Measurements from ENCODE around the gene FRMD4B. TPM values are rescaled to one million over a fixed set of nuclear protein-coding genes. Genes with fewer than 3 reads are reported as not detected.

FRMD4B gene
- total and polyA plus RNA-seq, 7 donors, result 1.1 to 4.0 (median 2.9) TPM

- H3K4me3 ChIP-seq, result no peak overlapping the region
- H3K27me3 ChIP-seq (ENCODE audit: insufficient read depth in 3 of 3, low read length in 2 of 3), result no peaks in the 10 kb centered on the region
- no peaks in the 10 kb centered on the region for H3K9me3 ChIP-seq
- 76 to 97% (median 94%) methylated on average over 4 of the region's 4 CpGs for WGBS, 3 donors
- H3K4me1 ChIP-seq, result no peaks in the 10 kb centered on the region
- no peak for DNase-seq
- intact Hi-C loops (cut with DNase I), result no loop called here
- TF ChIP-seq CTCF (IDR thresholded peaks at IDR 0.05), result no peak
- no peak overlapping the region for H3K27ac ChIP-seq
- no peak for ATAC-seq
- H3K36me3 ChIP-seq (ENCODE audit: insufficient read depth in 1 of 2, low read depth in 1 of 2), result no peaks in the 10 kb centered on the region
These were observed 131.5 kb downstream of the FRMD4B start for GRCh38 chr3:69254351-69254750.

- TF ChIP-seq CTCF (IDR thresholded peaks at IDR 0.05), result no peak
- 58 to 88% (median 79%) methylated on average over 4 of the region's 4 CpGs for WGBS, 3 donors
- intact Hi-C loops (cut with DNase I), result no loop called here
- Histone ChIP-seq H3K27me3 (ENCODE audit: insufficient read depth in 3 of 3, low read length in 2 of 3) (no peaks in the 10 kb centered on the region), H3K27ac (no peak overlapping the region), H3K9me3 (no peaks in the 10 kb centered on the region), H3K36me3 (ENCODE audit: insufficient read depth in 1 of 2, low read depth in 1 of 2) (no peaks in the 10 kb centered on the region), H3K4me3 (no peak overlapping the region), H3K4me1 (no peaks in the 10 kb centered on the region)
- DNase-seq (no peak), ATAC-seq (peak in 1 of 4 donors; percentile 53)
These were observed 133.3 kb downstream of the FRMD4B start for GRCh38 chr3:69252631-69253030.

- intact Hi-C loops (cut with DNase I), result no loop called here
- H3K27me3 ChIP-seq (ENCODE audit: insufficient read depth in 3 of 3, low read length in 2 of 3), result no peaks in the 10 kb centered on the region
These were observed 133.7 kb downstream of the FRMD4B start for GRCh38 chr3:69252141-69252540.

GRCh38 chr3:69251078-69251805 is 134.6 kb downstream of the FRMD4B start:
- WGBS, 3 donors, result 89 to 92% (median 91%) methylated on average over 6 of the region's 6 CpGs
- Histone ChIP-seq H3K36me3 (ENCODE audit: insufficient read depth in 1 of 2, low read depth in 1 of 2) (no peaks in the 10 kb centered on the region), H3K4me1 (no peaks in the 10 kb centered on the region), H3K4me3 (no peak overlapping the region), H3K27ac (no peak overlapping the region), H3K27me3 (ENCODE audit: insufficient read depth in 3 of 3, low read length in 2 of 3) (no peaks in the 10 kb centered on the region), H3K9me3 (no peaks in the 10 kb centered on the region)
- no peak for ATAC-seq
- DNase-seq, result no peak
- intact Hi-C loops (cut with DNase I), result no loop called here
- TF ChIP-seq CTCF (IDR thresholded peaks at IDR 0.05), result no peak

More at GRCh38 chr3:69252141-69252540, 133.7 kb downstream of the FRMD4B start:
- no peak overlapping the region for H3K4me3 ChIP-seq
- 85 to 91% (median 89%) methylated on average over 4 of the region's 4 CpGs for WGBS, 3 donors
- DNase-seq, result no peak
- no peaks in the 10 kb centered on the region for H3K36me3 ChIP-seq (ENCODE audit: insufficient read depth in 1 of 2, low read depth in 1 of 2)
- no peak for TF ChIP-seq CTCF (IDR thresholded peaks at IDR 0.05)
- no peaks in the 10 kb centered on the region for H3K4me1 ChIP-seq
- no peak for ATAC-seq
- no peaks in the 10 kb centered on the region for H3K9me3 ChIP-seq
- H3K27ac ChIP-seq, result no peak overlapping the region

GRCh38 chr3:69250014-69250413 is 135.9 kb downstream of the FRMD4B start:
- DNase-seq (no peak), ATAC-seq (peak in 2 of 4 donors; percentile 45 to 49)
- WGBS, 3 donors, result 47 to 52% (median 52%) methylated on average over 8 of the region's 8 CpGs
- intact Hi-C loops (cut with DNase I), result no loop called here
- Histone ChIP-seq H3K27ac (no peak overlapping the region), H3K4me1 (no peaks in the 10 kb centered on the region), H3K4me3 (no peak overlapping the region), H3K36me3 (ENCODE audit: insufficient read depth in 1 of 2, low read depth in 1 of 2) (no peaks in the 10 kb centered on the region), H3K27me3 (ENCODE audit: insufficient read depth in 3 of 3, low read length in 2 of 3) (no peaks in the 10 kb centered on the region), H3K9me3 (no peaks in the 10 kb centered on the region)
- TF ChIP-seq CTCF (IDR thresholded peaks at IDR 0.05), result no peak
